IPS DF 6.9 (cell line): Measurements from ENCODE around the gene CCDC187.
A peak's percentile ranks its signal among the peaks of the same experiment; 100 is the strongest.
"Not testable (repeated sequence)": the region's sequence is repeated elsewhere in the genome, so short reads cannot be mapped to it uniquely, and the experiment has no call there.

ENCODE experiments used
- DNase-seq: peaks from one replicate; pipeline ENCODE4 v3.0.0-alpha.2; 2013; ENCODE audit warnings: low read depth, low spot score
- H3K27ac ChIP-seq: one replicate; pipeline ENCODE4 v1.5.1; 2013; ENCODE audit warnings: low read length, control low read depth
- H3K27me3 ChIP-seq: 2 replicates; pipeline ENCODE4 v1.6.1; 2013; ENCODE audit warnings: mild to moderate bottlenecking, low read length; ENCODE audit not compliant: control insufficient read depth, insufficient read depth
- H3K36me3 ChIP-seq: 2 replicates; pipeline ENCODE4 v1.6.1; 2013; ENCODE audit warnings: low read length; ENCODE audit not compliant: control insufficient read depth, insufficient read depth
- H3K4me1 ChIP-seq: 2 replicates; pipeline ENCODE4 v1.6.1; 2013; ENCODE audit warnings: low read length; ENCODE audit not compliant: control insufficient read depth, insufficient read depth
- H3K4me3 ChIP-seq: 2 replicates; pipeline ENCODE4 v1.5.1; 2013; ENCODE audit warnings: mild to moderate bottlenecking, low read length
- H3K9me3 ChIP-seq: 2 replicates; pipeline ENCODE4 v1.6.1; 2013; ENCODE audit warnings: low read length, inconsistent platforms; ENCODE audit not compliant: control insufficient read depth, insufficient read depth
- WGBS: extraction: QIAGEN DNeasy Blood & Tissue Kit; methylation state at CpG from one replicate; pipeline ENCODE4 v1.1.7; 2013; ENCODE audit warnings: mixed read lengths, missing lambda C conversion rate; ENCODE audit not compliant: insufficient read length, insufficient coverage; 5-methylcytosine and 5-hydroxymethylcytosine counted together

CCDC187 gene

GRCh38 chr9:136273921-136274785 lies 29.7 kb downstream of the CCDC187 start:
- Histone ChIP-seq H3K27ac (no peak overlapping the region), H3K4me3 (no peak overlapping the region), H3K27me3 (no peaks in the 10 kb centered on the region), H3K36me3 (no peaks in the 10 kb centered on the region), H3K4me1 (no peaks in the 10 kb centered on the region), H3K9me3 (no peaks in the 10 kb centered on the region)
- no peak for DNase-seq
- WGBS, result no CpG with 5 or more reads among the region's 28 CpGs

GRCh38 chr9:136273244-136273865 lies 30.5 kb downstream of the CCDC187 start:
- no CpG with 5 or more reads among the region's 14 CpGs for WGBS
- H3K36me3 ChIP-seq, result no peaks in the 10 kb centered on the region
- no peak overlapping the region for H3K4me3 ChIP-seq
- H3K27me3 ChIP-seq, result no peaks in the 10 kb centered on the region
- H3K27ac ChIP-seq, result no peak overlapping the region
- H3K9me3 ChIP-seq, result no peaks in the 10 kb centered on the region
- no peak for DNase-seq
- no peaks in the 10 kb centered on the region; the same call in 1 of the 2 replicates for H3K4me1 ChIP-seq

- Histone ChIP-seq H3K9me3 (no peaks in the 10 kb centered on the region), H3K36me3 (no peaks in the 10 kb centered on the region), H3K4me3 (no peak overlapping the region), H3K27me3 (no peaks in the 10 kb centered on the region), H3K4me1 (no peaks in the 10 kb centered on the region; the same call in 1 of the 2 replicates), H3K27ac (no peak overlapping the region)
- no CpG with 5 or more reads among the region's 13 CpGs for WGBS
- no peak for DNase-seq
Observed at GRCh38 chr9:136270173-136270705, 33.7 kb downstream of the CCDC187 start.

GRCh38 chr9:136268735-136269134 lies 35.2 kb downstream of the CCDC187 start:
- Histone ChIP-seq H3K27ac (no peak overlapping the region), H3K9me3 (no peaks in the 10 kb centered on the region), H3K27me3 (no peaks in the 10 kb centered on the region), H3K36me3 (no peaks in the 10 kb centered on the region), H3K4me3 (no peak overlapping the region), H3K4me1 (no peaks in the 10 kb centered on the region; the same call in 1 of the 2 replicates)
- no CpG with 5 or more reads among the region's 6 CpGs for WGBS
- DNase-seq, result no peak

GRCh38 chr9:136268318-136268717 lies 35.6 kb downstream of the CCDC187 start:
- Histone ChIP-seq H3K36me3 (no peaks in the 10 kb centered on the region), H3K27me3 (no peaks in the 10 kb centered on the region), H3K27ac (no peak overlapping the region), H3K4me1 (no peaks in the 10 kb centered on the region; the same call in 1 of the 2 replicates), H3K9me3 (no peaks in the 10 kb centered on the region), H3K4me3 (no peak overlapping the region)
- DNase-seq, result no peak
- WGBS, result no CpG with 5 or more reads among the region's 6 CpGs

GRCh38 chr9:136267261-136268111 lies 36.4 kb downstream of the CCDC187 start:
- Histone ChIP-seq H3K4me1 (no peaks in the 10 kb centered on the region; the same call in 1 of the 2 replicates), H3K27ac (no peak overlapping the region), H3K9me3 (no peaks in the 10 kb centered on the region), H3K36me3 (no peaks in the 10 kb centered on the region), H3K4me3 (peak overlapping the region; percentile 50; the same call in 1 of the 2 replicates), H3K27me3 (no peaks in the 10 kb centered on the region)
- no CpG with 5 or more reads among the region's 60 CpGs for WGBS
- peak; percentile 58 for DNase-seq

- not testable (repeated sequence) for H3K4me3 ChIP-seq, H3K27ac ChIP-seq, H3K36me3 ChIP-seq, DNase-seq, H3K4me1 ChIP-seq, H3K27me3 ChIP-seq, H3K9me3 ChIP-seq
- WGBS, result no CpG with 5 or more reads among the region's 18 CpGs
Observed at GRCh38 chr9:136266641-136267040, 37.3 kb downstream of the CCDC187 start.

- no peaks in the 10 kb centered on the region for H3K36me3 ChIP-seq
- no peak overlapping the region for H3K4me3 ChIP-seq
- no peaks in the 10 kb centered on the region for H3K27me3 ChIP-seq
- no peaks in the 10 kb centered on the region; the same call in 1 of the 2 replicates for H3K4me1 ChIP-seq
- no peaks in the 10 kb centered on the region for H3K9me3 ChIP-seq
- H3K27ac ChIP-seq, result no peak overlapping the region
- no peak for DNase-seq
- no CpG with 5 or more reads among the region's 17 CpGs for WGBS
Observed at GRCh38 chr9:136265561-136266355, 38.1 kb downstream of the CCDC187 start.

- no peak overlapping the region for H3K4me3 ChIP-seq
- H3K9me3 ChIP-seq, result no peaks in the 10 kb centered on the region
- H3K36me3 ChIP-seq, result no peaks in the 10 kb centered on the region
- no peak overlapping the region for H3K27ac ChIP-seq
- H3K27me3 ChIP-seq, result no peaks in the 10 kb centered on the region
- no peaks in the 10 kb centered on the region; the same call in 1 of the 2 replicates for H3K4me1 ChIP-seq
- no CpG with 5 or more reads among the region's 24 CpGs for WGBS
- no peak for DNase-seq
Observed at GRCh38 chr9:136264441-136265405, 39.2 kb downstream of the CCDC187 start.
